GM12878 (cell line): ENCODE measurements around the gene SMARCD3. TPM values are rescaled to one million over a fixed set of nuclear protein-coding genes. Genes with fewer than 3 reads are reported as not detected.

ENCODE experiments used
- BACH1 ChIP-seq: fragments of 450-650 bp; IDR thresholded peaks from 2 replicates; pipeline ENCODE4 v1.6.1; 2017; ENCODE audit warnings: mild to moderate bottlenecking, borderline replicate concordance
- BCL11A ChIP-seq: IDR thresholded peaks from 2 replicates; pipeline ENCODE4 v1.6.1; 2011; ENCODE audit warnings: low read depth, low read length
- CBFB ChIP-seq: IDR thresholded peaks from 2 replicates; pipeline ENCODE4 v1.6.1; 2016; ENCODE audit warnings: antibody characterized with exemption, low read depth
- IKZF1 ChIP-seq: fragments of 450-650 bp; conservative IDR thresholded peaks from 2 replicates; pipeline ENCODE4 v1.6.1; 2017; ENCODE audit warnings: antibody characterized with exemption, mild to moderate bottlenecking
- KLF5 ChIP-seq: fragments of 450-650 bp; IDR thresholded peaks from 2 replicates; pipeline ENCODE4 v1.6.1; 2014; ENCODE audit warnings: mild to moderate bottlenecking; ENCODE audit not compliant: partially characterized antibody
- MAX ChIP-seq: IDR thresholded peaks from 2 replicates; pipeline ENCODE4 v1.6.1; 2012; ENCODE audit warnings: low read depth, low read length, improper control_type of control experiment
- REST ChIP-seq: IDR thresholded peaks from 2 replicates; pipeline ENCODE4 v1.6.1; 2012; ENCODE audit warnings: mild to moderate bottlenecking, low read depth, low read length
- SMAD5 ChIP-seq: IDR thresholded peaks from 2 replicates; pipeline ENCODE4 v1.6.1; 2016; ENCODE audit warnings: antibody characterized with exemption, low read depth
- TCF7 ChIP-seq: IDR thresholded peaks from 2 replicates; pipeline ENCODE4 v1.6.1; 2014; ENCODE audit warnings: antibody characterized with exemption, borderline replicate concordance
- ZNF24 ChIP-seq: fragments of 450-650 bp; IDR thresholded peaks from 2 replicates; pipeline ENCODE4 v1.6.1; 2017; ENCODE audit warnings: antibody characterized with exemption, mild to moderate bottlenecking
- ZNF687 ChIP-seq: fragments of 450-650 bp; IDR thresholded peaks from 2 replicates; pipeline ENCODE4 v1.6.1; 2017; ENCODE audit warnings: mild to moderate bottlenecking, moderate library complexity
- polyA plus RNA-seq, 11 experiments: library from polyadenylated mRNA; depleted of rRNA in 4 of 11; unstranded in 6 of 11; stranded (reverse) in 5 of 11; fragments of >200 nt; fragmentation: Nextera tagmentation in 4 of 11; fragmentation: Illumina TruSeq in 1 of 11; extraction: Ambion mirVana in 4 of 11; extraction: Trizol in 1 of 11; gene quantifications; 1 replicate in 1 of 11; 2 replicates in 10 of 11; pipeline versions ENCODE4 v1.2.1 to v1.2.3, GENCODE V29; 2011 to 2016; ENCODE audit warnings: inconsistent platforms in 2 of 11, missing spikeins in 2 of 11, low read depth in 1 of 11
- total RNA-seq, 4 experiments: library from RNA; depleted of rRNA in 3 of 4; stranded (reverse); fragments of >200 nt in 3 of 4; fragmentation: Illumina TruSeq in 1 of 4; extraction: Trizol in 1 of 4; gene quantifications; 2 replicates each; pipeline versions ENCODE4 v1.2.1 to v1.2.3, GENCODE V29; 2013 to 2021
- TF ChIP-seq, protein P1 (sequence below): fragments of 450-650 bp; IDR thresholded peaks from 2 replicates; pipeline ENCODE4 v1.6.1; 2017; ENCODE audit warnings: antibody characterized with exemption, mild to moderate bottlenecking, moderate library complexity
- TF ChIP-seq, protein P2 (sequence below): fragments of 450-650 bp; IDR thresholded peaks from 2 replicates; pipeline ENCODE4 v1.6.1; 2014; ENCODE audit warnings: mild to moderate bottlenecking

Gene SMARCD3
- total and polyA plus RNA-seq, 10 of the 15 experiments (the other 5 are each of a cell fraction or from before 2014, with no cell fraction given), result 0.11 to 1.4 (median 0.16) TPM

DNA sequence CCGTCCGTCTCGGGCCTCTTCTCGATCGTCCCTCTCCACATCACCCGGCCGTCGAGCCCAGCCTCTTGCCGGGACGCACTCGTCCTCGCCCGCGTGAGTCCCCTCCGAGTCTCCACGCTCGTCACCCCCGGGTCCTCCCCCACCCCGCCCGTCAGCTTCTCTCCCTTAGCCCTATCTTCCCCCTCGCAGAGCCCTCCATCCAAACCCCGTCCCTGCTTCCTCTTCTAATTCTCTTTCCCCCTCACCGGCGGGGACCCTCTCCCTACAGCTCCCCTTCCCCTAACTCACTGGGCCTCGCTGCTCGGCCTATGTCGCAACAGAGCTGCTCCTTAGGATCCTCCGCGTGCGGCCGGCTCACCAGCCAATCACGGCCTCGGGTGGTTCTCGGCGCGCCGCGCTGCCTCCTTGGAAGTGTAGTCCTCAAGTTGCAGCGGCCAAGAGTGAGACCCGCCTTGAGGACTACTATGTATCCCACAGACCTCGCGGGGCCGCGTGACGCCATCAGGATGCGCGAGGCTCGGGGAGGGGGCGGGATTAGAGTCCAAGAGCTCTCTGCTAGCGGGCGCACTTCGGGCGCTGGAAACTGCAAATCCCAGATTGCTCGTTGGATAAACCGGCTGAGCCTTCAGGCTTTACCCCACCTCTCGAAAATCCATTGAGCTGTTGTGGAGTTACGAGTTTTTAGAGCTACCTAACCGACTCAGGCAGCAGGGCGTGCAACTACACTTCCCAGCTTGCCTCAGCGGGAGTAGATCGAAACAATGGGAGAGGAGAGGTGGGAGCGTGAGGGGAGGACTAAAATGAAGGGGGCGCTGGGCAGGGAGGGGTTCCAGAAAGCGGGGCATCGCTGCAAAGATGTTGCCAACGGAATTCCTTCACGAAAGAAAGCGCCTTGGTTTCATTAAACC lies 21.4 kb downstream of the SMARCD3 start, which contains the start of gene ABCF2 (continued):
- TF ChIP-seq, protein P1, sequence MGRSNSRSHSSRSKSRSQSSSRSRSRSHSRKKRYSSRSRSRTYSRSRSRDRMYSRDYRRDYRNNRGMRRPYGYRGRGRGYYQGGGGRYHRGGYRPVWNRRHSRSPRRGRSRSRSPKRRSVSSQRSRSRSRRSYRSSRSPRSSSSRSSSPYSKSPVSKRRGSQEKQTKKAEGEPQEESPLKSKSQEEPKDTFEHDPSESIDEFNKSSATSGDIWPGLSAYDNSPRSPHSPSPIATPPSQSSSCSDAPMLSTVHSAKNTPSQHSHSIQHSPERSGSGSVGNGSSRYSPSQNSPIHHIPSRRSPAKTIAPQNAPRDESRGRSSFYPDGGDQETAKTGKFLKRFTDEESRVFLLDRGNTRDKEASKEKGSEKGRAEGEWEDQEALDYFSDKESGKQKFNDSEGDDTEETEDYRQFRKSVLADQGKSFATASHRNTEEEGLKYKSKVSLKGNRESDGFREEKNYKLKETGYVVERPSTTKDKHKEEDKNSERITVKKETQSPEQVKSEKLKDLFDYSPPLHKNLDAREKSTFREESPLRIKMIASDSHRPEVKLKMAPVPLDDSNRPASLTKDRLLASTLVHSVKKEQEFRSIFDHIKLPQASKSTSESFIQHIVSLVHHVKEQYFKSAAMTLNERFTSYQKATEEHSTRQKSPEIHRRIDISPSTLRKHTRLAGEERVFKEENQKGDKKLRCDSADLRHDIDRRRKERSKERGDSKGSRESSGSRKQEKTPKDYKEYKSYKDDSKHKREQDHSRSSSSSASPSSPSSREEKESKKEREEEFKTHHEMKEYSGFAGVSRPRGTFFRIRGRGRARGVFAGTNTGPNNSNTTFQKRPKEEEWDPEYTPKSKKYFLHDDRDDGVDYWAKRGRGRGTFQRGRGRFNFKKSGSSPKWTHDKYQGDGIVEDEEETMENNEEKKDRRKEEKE, result no peak
- no peak for TF ChIP-seq ZNF24
- TF ChIP-seq BCL11A, result no peak
- no peak; the same call in 1 of the 2 replicates for TF ChIP-seq SMAD5
- TF ChIP-seq REST, result no peak
- no peak for TF ChIP-seq MAX
- peak; percentile 61; the same call in 1 of the 2 replicates for TF ChIP-seq CBFB
- TF ChIP-seq, protein P2, sequence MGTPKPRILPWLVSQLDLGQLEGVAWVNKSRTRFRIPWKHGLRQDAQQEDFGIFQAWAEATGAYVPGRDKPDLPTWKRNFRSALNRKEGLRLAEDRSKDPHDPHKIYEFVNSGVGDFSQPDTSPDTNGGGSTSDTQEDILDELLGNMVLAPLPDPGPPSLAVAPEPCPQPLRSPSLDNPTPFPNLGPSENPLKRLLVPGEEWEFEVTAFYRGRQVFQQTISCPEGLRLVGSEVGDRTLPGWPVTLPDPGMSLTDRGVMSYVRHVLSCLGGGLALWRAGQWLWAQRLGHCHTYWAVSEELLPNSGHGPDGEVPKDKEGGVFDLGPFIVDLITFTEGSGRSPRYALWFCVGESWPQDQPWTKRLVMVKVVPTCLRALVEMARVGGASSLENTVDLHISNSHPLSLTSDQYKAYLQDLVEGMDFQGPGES, result peak; percentile 58; the same call in 1 of the 2 replicates
- TF ChIP-seq ZNF687, result no peak
- no peak for TF ChIP-seq BACH1
- TF ChIP-seq IKZF1, result peak; percentile 100
- peak; percentile 69 for TF ChIP-seq KLF5
- TF ChIP-seq TCF7, result no peak
